Karpas-422 (cell line): ENCODE results near the gene C2CD2L. TPM values are rescaled to one million over a fixed set of nuclear protein-coding genes. Genes with fewer than 3 reads are reported as not detected.
"Not testable (repeated sequence)": the region's sequence is repeated elsewhere in the genome, so short reads cannot be mapped to it uniquely, and the experiment has no call there.

Experiments
- DNase-seq: peaks from one replicate; pipeline ENCODE4 v3.0.0-alpha.2; 2015
- H2AFZ ChIP-seq: fragments of 200-600 bp; sonication (generic); 2 replicates; pipeline ENCODE4 v1.6.1; 2014; ENCODE audit warnings: antibody characterized with exemption, low read length, mixed read lengths
- H3K27ac ChIP-seq: fragments of 200-600 bp; sonication (generic); 2 replicates; pipeline ENCODE4 v1.5.1; 2014; ENCODE audit warnings: mild to moderate bottlenecking, low read length, moderate library complexity
- H3K27me3 ChIP-seq: fragments of 200-600 bp; sonication (generic); 2 replicates; pipeline ENCODE4 v1.6.1; 2014; ENCODE audit warnings: low read length, mixed read lengths
- H3K36me3 ChIP-seq: fragments of 200-600 bp; sonication (generic); 2 replicates; pipeline ENCODE4 v1.6.1; 2014; ENCODE audit warnings: low read length, mixed read lengths; ENCODE audit not compliant: insufficient read depth
- H3K4me1 ChIP-seq: fragments of 200-600 bp; sonication (generic); 2 replicates; pipeline ENCODE4 v1.6.1; 2014; ENCODE audit warnings: mild to moderate bottlenecking, low read length, mixed read lengths
- H3K4me2 ChIP-seq: fragments of 200-600 bp; sonication (generic); 2 replicates; pipeline ENCODE4 v1.6.1; 2014; ENCODE audit warnings: low read length, low read depth, mild to moderate bottlenecking; ENCODE audit not compliant: poor library complexity, severe bottlenecking
- H3K4me3 ChIP-seq: fragments of 200-600 bp; sonication (generic); 2 replicates; pipeline ENCODE4 v1.5.1; 2014; ENCODE audit warnings: mild to moderate bottlenecking, antibody characterized with exemption, low read length, mixed read lengths
- H3K79me2 ChIP-seq: fragments of 200-600 bp; sonication (generic); 2 replicates; pipeline ENCODE4 v1.6.1; 2014; ENCODE audit warnings: mild to moderate bottlenecking, low read length, mixed read lengths
- H3K9ac ChIP-seq: fragments of 200-600 bp; sonication (generic); 2 replicates; pipeline ENCODE4 v1.6.0; 2014; ENCODE audit warnings: low read length
- H3K9me2 ChIP-seq: fragments of 200-600 bp; sonication (generic), shearing (Covaris generic); replicated peaks from 2 replicates; pipeline ENCODE4 v1.6.0; 2014; ENCODE audit warnings: mild to moderate bottlenecking, low read length, moderate library complexity; ENCODE audit not compliant: insufficient read depth
- H3K9me3 ChIP-seq: fragments of 300-700, 200-600 bp; sonication (generic); 2 replicates; pipeline ENCODE4 v1.6.1; 2014; ENCODE audit warnings: low read length, mixed read lengths
- H4K20me1 ChIP-seq: fragments of 200-600 bp; sonication (generic); 2 replicates; pipeline ENCODE4 v1.6.1; 2014; ENCODE audit warnings: mild to moderate bottlenecking, antibody characterized with exemption, low read length, low read depth; ENCODE audit not compliant: insufficient read depth
- total RNA-seq: library from RNA; depleted of rRNA; stranded (reverse); fragments of >200 nt; shearing (Covaris generic); gene quantifications from 2 replicates; pipeline ENCODE4 v1.2.3, GENCODE V29; 2014; ENCODE audit warnings: low replicate concordance

The C2CD2L gene
- total RNA-seq, 1 experiment from 2014 or later: 11.9 TPM

- H3K4me3 ChIP-seq: no peak overlapping the region
- no peaks in the 10 kb centered on the region for H3K27me3 ChIP-seq
- DNase-seq: no peak
- H3K36me3 ChIP-seq: no peaks in the 10 kb centered on the region
- H3K79me2 ChIP-seq: peaks cover 19% of the 10 kb centered on the region
- 0 out of 2 replicates have a peak, but pooled peaks cover 7% of the 10 kb centered on the region for H4K20me1 ChIP-seq
- no peak overlapping the region for H3K9ac ChIP-seq
- peaks cover 8% of the 10 kb centered on the region for H3K4me1 ChIP-seq
- H3K9me2 ChIP-seq: no peaks in the 10 kb centered on the region
- no peak overlapping the region for H3K27ac ChIP-seq
- no peak overlapping the region for H2AFZ ChIP-seq
- H3K4me2 ChIP-seq: no peak overlapping the region
- H3K9me3 ChIP-seq: no peaks in the 10 kb centered on the region
Measured at GRCh38 chr11:119125821-119126220, 18.7 kb downstream of the C2CD2L start.

- Histone ChIP-seq H2AFZ (no peak overlapping the region), H3K27me3 (no peaks in the 10 kb centered on the region), H3K9ac (no peak overlapping the region), H3K9me2 (no peaks in the 10 kb centered on the region), H3K4me3 (no peak overlapping the region), H4K20me1 (0 out of 2 replicates have a peak, but pooled peaks cover 7% of the 10 kb centered on the region), H3K4me2 (no peak overlapping the region), H3K79me2 (peaks cover 16% of the 10 kb centered on the region), H3K27ac (no peak overlapping the region), H3K4me1 (peaks cover 6% of the 10 kb centered on the region), H3K9me3 (no peaks in the 10 kb centered on the region), H3K36me3 (no peaks in the 10 kb centered on the region)
- no peak for DNase-seq
Measured at GRCh38 chr11:119126675-119127268, 19.6 kb downstream of the C2CD2L start.

- H3K27ac ChIP-seq: no peak overlapping the region
- H3K27me3 ChIP-seq: no peaks in the 10 kb centered on the region
- no peaks in the 10 kb centered on the region for H3K9me3 ChIP-seq
- H3K4me3 ChIP-seq: no peak overlapping the region
- no peaks in the 10 kb centered on the region for H3K36me3 ChIP-seq
- H3K4me1 ChIP-seq: no peaks in the 10 kb centered on the region; the same call in 1 of the 2 replicates
- no peaks in the 10 kb centered on the region for H4K20me1 ChIP-seq
- H3K79me2 ChIP-seq: no peaks in the 10 kb centered on the region
- H3K4me2 ChIP-seq: no peak overlapping the region
- H2AFZ ChIP-seq: no peak overlapping the region
- no peak overlapping the region for H3K9ac ChIP-seq
- no peak for DNase-seq
- H3K9me2 ChIP-seq: no peaks in the 10 kb centered on the region
Measured at GRCh38 chr11:119130662-119131061, 23.5 kb downstream of the C2CD2L start.

- H3K4me2 ChIP-seq: no peak overlapping the region
- H3K4me3 ChIP-seq: no peak overlapping the region
- no peaks in the 10 kb centered on the region for H3K9me3 ChIP-seq
- H3K36me3 ChIP-seq: no peaks in the 10 kb centered on the region
- no peaks in the 10 kb centered on the region for H3K27me3 ChIP-seq
- no peaks in the 10 kb centered on the region for H3K79me2 ChIP-seq
- peak; percentile 44 for DNase-seq
- no peak overlapping the region for H2AFZ ChIP-seq
- no peak overlapping the region for H3K9ac ChIP-seq
- H3K9me2 ChIP-seq: no peaks in the 10 kb centered on the region
- H3K27ac ChIP-seq: no peak overlapping the region
- no peaks in the 10 kb centered on the region for H3K4me1 ChIP-seq
- H4K20me1 ChIP-seq: no peaks in the 10 kb centered on the region
Measured at GRCh38 chr11:119134389-119134978, 27.3 kb downstream of the C2CD2L start.

- not testable (repeated sequence) for H3K4me3 ChIP-seq, DNase-seq, H3K4me1 ChIP-seq, H3K9me2 ChIP-seq, H3K9ac ChIP-seq, H4K20me1 ChIP-seq, H3K79me2 ChIP-seq, H3K27me3 ChIP-seq, H3K9me3 ChIP-seq, H3K27ac ChIP-seq, H3K4me2 ChIP-seq, H3K36me3 ChIP-seq, H2AFZ ChIP-seq
Measured at GRCh38 chr11:119139276-119139675, 32.1 kb downstream of the C2CD2L start.

GRCh38 chr11:119144825-119145486, 37.8 kb downstream of the C2CD2L start:
- H3K27ac ChIP-seq: no peak overlapping the region
- H3K79me2 ChIP-seq: no peaks in the 10 kb centered on the region
- no peaks in the 10 kb centered on the region for H4K20me1 ChIP-seq
- H3K36me3 ChIP-seq: no peaks in the 10 kb centered on the region
- H3K9me2 ChIP-seq: no peaks in the 10 kb centered on the region
- no peak overlapping the region for H2AFZ ChIP-seq
- no peak overlapping the region for H3K4me2 ChIP-seq
- no peaks in the 10 kb centered on the region for H3K9me3 ChIP-seq
- H3K27me3 ChIP-seq: no peaks in the 10 kb centered on the region
- H3K9ac ChIP-seq: no peak overlapping the region
- no peak overlapping the region for H3K4me3 ChIP-seq
- peaks cover 9% of the 10 kb centered on the region for H3K4me1 ChIP-seq
- DNase-seq: peak; percentile 71

- H3K4me3 ChIP-seq: no peak overlapping the region
- H3K79me2 ChIP-seq: no peaks in the 10 kb centered on the region
- no peak for DNase-seq
- peaks cover 9% of the 10 kb centered on the region for H3K4me1 ChIP-seq
- no peak overlapping the region for H3K9ac ChIP-seq
- H3K27ac ChIP-seq: no peak overlapping the region
- H4K20me1 ChIP-seq: no peaks in the 10 kb centered on the region
- H2AFZ ChIP-seq: no peak overlapping the region
- H3K9me2 ChIP-seq: no peaks in the 10 kb centered on the region
- no peak overlapping the region for H3K4me2 ChIP-seq
- no peaks in the 10 kb centered on the region for H3K36me3 ChIP-seq
- no peaks in the 10 kb centered on the region for H3K9me3 ChIP-seq
- no peaks in the 10 kb centered on the region for H3K27me3 ChIP-seq
Measured at GRCh38 chr11:119145551-119145950, 38.4 kb downstream of the C2CD2L start.

GRCh38 chr11:119147604-119148333, 40.6 kb downstream of the C2CD2L start:
- no peaks in the 10 kb centered on the region for H3K79me2 ChIP-seq
- H3K4me1 ChIP-seq: peaks cover 9% of the 10 kb centered on the region
- no peaks in the 10 kb centered on the region for H4K20me1 ChIP-seq
- no peaks in the 10 kb centered on the region for H3K27me3 ChIP-seq
- H3K4me2 ChIP-seq: no peak overlapping the region
- H3K36me3 ChIP-seq: no peaks in the 10 kb centered on the region
- no peaks in the 10 kb centered on the region for H3K9me2 ChIP-seq
- H2AFZ ChIP-seq: no peak overlapping the region
- H3K9ac ChIP-seq: no peak overlapping the region
- H3K27ac ChIP-seq: no peak overlapping the region
- H3K4me3 ChIP-seq: no peak overlapping the region
- no peak for DNase-seq
- H3K9me3 ChIP-seq: no peaks in the 10 kb centered on the region
